Measurements from ENCODE around the gene GPR35. TPM values are rescaled to one million over a fixed set of nuclear protein-coding genes. Genes with fewer than 3 reads are reported as not detected.
A peak's percentile ranks its signal among the peaks of the same experiment; 100 is the strongest.

The GPR35 gene
- total and polyA plus RNA-seq, 2 of the 13 experiments (the other 11 are each of a cell fraction or from before 2014, with no cell fraction given) = 27.1 to 44.2 TPM

DNA sequence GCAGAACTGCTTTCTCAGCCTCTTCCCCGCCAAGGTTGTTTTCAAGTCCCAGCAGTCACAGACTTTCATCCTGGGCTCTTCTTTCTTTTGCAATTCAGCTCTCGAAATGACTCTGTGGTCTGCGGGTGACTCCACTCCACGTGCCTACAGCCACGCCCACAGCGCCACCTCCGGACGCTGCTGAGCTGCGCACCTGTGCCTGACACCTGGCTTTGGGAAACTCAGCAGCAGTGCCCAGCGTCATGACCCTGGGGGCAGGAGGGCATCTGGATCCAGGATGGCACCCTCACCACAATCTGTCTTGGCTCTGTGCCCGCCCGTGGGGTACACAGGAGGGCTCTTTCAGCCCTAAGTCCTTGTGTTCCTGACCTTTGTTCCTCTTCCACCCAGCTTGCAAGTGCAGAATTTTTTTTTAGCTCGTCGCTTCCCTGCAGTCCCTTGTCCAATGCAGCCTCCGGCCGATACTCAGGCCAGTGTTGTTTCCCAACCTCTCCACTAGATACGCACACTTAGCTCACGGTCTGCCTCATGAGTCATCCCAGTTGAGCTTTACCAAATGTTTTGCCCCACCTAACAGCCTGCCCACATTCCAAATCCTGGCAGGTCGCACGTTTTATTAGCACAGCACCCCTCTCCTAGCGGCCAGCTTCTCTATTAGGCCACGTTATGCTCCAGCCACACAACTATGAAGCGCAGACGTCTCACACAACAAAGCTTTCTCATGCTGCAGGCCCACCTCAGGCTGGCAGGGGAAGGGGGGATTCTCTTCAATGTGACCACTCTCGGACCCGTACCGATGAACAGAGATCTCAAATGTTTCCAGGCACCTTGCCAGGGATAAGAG, 45.3 kb upstream of the GPR35 start (continued):
- TF ChIP-seq, protein P1, sequence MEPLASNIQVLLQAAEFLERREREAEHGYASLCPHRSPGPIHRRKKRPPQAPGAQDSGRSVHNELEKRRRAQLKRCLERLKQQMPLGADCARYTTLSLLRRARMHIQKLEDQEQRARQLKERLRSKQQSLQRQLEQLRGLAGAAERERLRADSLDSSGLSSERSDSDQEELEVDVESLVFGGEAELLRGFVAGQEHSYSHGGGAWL (CRISPR knock-in tag; IDR thresholded peaks at IDR 0.05) = peak; percentile 73
- TF ChIP-seq U2AF2 (IDR thresholded peaks at IDR 0.05; ENCODE audit: low read depth, low read length) (no peak), KLF13 (CRISPR knock-in tag; IDR thresholded peaks at IDR 0.05) (no peak), REPIN1 (CRISPR knock-in tag; IDR thresholded peaks at IDR 0.05; ENCODE audit: borderline replicate concordance, low read depth) (peak; percentile 56), ZNF160 (CRISPR knock-in tag; IDR thresholded peaks at IDR 0.05) (no peak), TAF15 (IDR thresholded peaks at IDR 0.05; ENCODE audit: low read depth, low read length, poor library complexity, severe bottlenecking) (no peak), PPARG (CRISPR knock-in tag; conservative IDR thresholded peaks at IDR 0.05) (peak; percentile 82), CAMTA2 (CRISPR knock-in tag; IDR thresholded peaks at IDR 0.05; ENCODE audit: borderline replicate concordance) (no peak; the same call in 1 of the 2 replicates), ZSCAN21 (CRISPR knock-in tag; IDR thresholded peaks at IDR 0.05; ENCODE audit: borderline replicate concordance) (peak; percentile 91; the same call in 1 of the 2 replicates), GTF2F1 (IDR thresholded peaks at IDR 0.05; ENCODE audit: low read length) (no peak), RAD51 (IDR thresholded peaks at IDR 0.05; ENCODE audit: borderline replicate concordance) (no peak), SIN3B (IDR thresholded peaks at IDR 0.05; ENCODE audit: low read length) (no peak), ETV6 (CRISPR knock-in tag; conservative IDR thresholded peaks at IDR 0.05) (no peak; the same call in 1 of the 2 replicates)
- TF ChIP-seq, protein P2, sequence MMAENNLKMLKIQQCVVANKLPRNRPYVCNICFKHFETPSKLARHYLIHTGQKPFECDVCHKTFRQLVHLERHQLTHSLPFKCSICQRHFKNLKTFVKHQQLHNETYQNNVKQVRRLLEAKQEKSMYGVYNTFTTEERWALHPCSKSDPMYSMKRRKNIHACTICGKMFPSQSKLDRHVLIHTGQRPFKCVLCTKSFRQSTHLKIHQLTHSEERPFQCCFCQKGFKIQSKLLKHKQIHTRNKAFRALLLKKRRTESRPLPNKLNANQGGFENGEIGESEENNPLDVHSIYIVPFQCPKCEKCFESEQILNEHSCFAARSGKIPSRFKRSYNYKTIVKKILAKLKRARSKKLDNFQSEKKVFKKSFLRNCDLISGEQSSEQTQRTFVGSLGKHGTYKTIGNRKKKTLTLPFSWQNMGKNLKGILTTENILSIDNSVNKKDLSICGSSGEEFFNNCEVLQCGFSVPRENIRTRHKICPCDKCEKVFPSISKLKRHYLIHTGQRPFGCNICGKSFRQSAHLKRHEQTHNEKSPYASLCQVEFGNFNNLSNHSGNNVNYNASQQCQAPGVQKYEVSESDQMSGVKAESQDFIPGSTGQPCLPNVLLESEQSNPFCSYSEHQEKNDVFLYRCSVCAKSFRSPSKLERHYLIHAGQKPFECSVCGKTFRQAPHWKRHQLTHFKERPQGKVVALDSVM (CRISPR knock-in tag; IDR thresholded peaks at IDR 0.05) = no peak
- TF ChIP-seq, protein P3, sequence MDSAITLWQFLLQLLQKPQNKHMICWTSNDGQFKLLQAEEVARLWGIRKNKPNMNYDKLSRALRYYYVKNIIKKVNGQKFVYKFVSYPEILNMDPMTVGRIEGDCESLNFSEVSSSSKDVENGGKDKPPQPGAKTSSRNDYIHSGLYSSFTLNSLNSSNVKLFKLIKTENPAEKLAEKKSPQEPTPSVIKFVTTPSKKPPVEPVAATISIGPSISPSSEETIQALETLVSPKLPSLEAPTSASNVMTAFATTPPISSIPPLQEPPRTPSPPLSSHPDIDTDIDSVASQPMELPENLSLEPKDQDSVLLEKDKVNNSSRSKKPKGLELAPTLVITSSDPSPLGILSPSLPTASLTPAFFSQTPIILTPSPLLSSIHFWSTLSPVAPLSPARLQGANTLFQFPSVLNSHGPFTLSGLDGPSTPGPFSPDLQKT (CRISPR knock-in tag; IDR thresholded peaks at IDR 0.05; ENCODE audit: borderline replicate concordance) = no peak
- TF ChIP-seq, protein P4, sequence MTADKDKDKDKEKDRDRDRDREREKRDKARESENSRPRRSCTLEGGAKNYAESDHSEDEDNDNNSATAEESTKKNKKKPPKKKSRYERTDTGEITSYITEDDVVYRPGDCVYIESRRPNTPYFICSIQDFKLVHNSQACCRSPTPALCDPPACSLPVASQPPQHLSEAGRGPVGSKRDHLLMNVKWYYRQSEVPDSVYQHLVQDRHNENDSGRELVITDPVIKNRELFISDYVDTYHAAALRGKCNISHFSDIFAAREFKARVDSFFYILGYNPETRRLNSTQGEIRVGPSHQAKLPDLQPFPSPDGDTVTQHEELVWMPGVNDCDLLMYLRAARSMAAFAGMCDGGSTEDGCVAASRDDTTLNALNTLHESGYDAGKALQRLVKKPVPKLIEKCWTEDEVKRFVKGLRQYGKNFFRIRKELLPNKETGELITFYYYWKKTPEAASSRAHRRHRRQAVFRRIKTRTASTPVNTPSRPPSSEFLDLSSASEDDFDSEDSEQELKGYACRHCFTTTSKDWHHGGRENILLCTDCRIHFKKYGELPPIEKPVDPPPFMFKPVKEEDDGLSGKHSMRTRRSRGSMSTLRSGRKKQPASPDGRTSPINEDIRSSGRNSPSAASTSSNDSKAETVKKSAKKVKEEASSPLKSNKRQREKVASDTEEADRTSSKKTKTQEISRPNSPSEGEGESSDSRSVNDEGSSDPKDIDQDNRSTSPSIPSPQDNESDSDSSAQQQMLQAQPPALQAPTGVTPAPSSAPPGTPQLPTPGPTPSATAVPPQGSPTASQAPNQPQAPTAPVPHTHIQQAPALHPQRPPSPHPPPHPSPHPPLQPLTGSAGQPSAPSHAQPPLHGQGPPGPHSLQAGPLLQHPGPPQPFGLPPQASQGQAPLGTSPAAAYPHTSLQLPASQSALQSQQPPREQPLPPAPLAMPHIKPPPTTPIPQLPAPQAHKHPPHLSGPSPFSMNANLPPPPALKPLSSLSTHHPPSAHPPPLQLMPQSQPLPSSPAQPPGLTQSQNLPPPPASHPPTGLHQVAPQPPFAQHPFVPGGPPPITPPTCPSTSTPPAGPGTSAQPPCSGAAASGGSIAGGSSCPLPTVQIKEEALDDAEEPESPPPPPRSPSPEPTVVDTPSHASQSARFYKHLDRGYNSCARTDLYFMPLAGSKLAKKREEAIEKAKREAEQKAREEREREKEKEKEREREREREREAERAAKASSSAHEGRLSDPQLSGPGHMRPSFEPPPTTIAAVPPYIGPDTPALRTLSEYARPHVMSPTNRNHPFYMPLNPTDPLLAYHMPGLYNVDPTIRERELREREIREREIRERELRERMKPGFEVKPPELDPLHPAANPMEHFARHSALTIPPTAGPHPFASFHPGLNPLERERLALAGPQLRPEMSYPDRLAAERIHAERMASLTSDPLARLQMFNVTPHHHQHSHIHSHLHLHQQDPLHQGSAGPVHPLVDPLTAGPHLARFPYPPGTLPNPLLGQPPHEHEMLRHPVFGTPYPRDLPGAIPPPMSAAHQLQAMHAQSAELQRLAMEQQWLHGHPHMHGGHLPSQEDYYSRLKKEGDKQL (CRISPR knock-in tag; IDR thresholded peaks at IDR 0.05; ENCODE audit: low read depth) = no peak
- TF ChIP-seq, protein P5, sequence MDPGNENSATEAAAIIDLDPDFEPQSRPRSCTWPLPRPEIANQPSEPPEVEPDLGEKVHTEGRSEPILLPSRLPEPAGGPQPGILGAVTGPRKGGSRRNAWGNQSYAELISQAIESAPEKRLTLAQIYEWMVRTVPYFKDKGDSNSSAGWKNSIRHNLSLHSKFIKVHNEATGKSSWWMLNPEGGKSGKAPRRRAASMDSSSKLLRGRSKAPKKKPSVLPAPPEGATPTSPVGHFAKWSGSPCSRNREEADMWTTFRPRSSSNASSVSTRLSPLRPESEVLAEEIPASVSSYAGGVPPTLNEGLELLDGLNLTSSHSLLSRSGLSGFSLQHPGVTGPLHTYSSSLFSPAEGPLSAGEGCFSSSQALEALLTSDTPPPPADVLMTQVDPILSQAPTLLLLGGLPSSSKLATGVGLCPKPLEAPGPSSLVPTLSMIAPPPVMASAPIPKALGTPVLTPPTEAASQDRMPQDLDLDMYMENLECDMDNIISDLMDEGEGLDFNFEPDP (CRISPR knock-in tag; conservative IDR thresholded peaks at IDR 0.05) = 0 out of 2 replicates have a peak, but pooled peaks have one; percentile 68
